Body of pancreas (tissue), 4 donors: Measurements from ENCODE around the gene ATP1A1. TPM values are rescaled to one million over a fixed set of nuclear protein-coding genes. Genes with fewer than 3 reads are reported as not detected.
A peak's percentile ranks its signal among the peaks of the same experiment; 100 is the strongest.

Experiments
- ATAC-seq: fragments of 150-250 bp; one replicate; pipeline ENCODE4 v1.9.1; 2016
- DNase-seq, 4 donors: peaks; one replicate each; pipeline ENCODE4 v3.0.0-alpha.2; 2019
- H3K27ac ChIP-seq, 4 donors: fragments of 200-600 bp; sonication (generic); 1 replicate in 3 of 4; 2 replicates in 1 of 4; pipeline versions ENCODE4 v1.5.1 to v1.6.1; 2016 to 2019; ENCODE audit warnings: mild to moderate bottlenecking in 1 of 4, mixed read lengths in 1 of 4, moderate library complexity in 1 of 4
- H3K27me3 ChIP-seq, 2 donors: fragments of 200-600 bp; sonication (generic); one replicate each; pipeline ENCODE4 v1.6.0; 2016; ENCODE audit warnings: mild to moderate bottlenecking in 1 of 2
- H3K36me3 ChIP-seq, 2 donors: fragments of 200-600 bp; sonication (generic); replicated peaks in 1 of 2; 2 replicates each; pipeline ENCODE4 v1.5.1; 2016; ENCODE audit warnings: low read depth in 2 of 2; ENCODE audit not compliant: insufficient read depth in 1 of 2
- H3K4me1 ChIP-seq: fragments of 200-600 bp; sonication (generic); one replicate; pipeline ENCODE4 v1.6.0; 2016
- H3K4me3 ChIP-seq, 2 donors: fragments of 200-600 bp; sonication (generic); 1 replicate in 1 of 2; 2 replicates in 1 of 2; pipeline ENCODE4 v1.5.1; 2016 to 2019
- H3K9me3 ChIP-seq, 3 donors: fragments of 200-600 bp; sonication (generic); 1 replicate in 2 of 3; 2 replicates in 1 of 3; pipeline ENCODE4 v1.5.1; 2016
- POLR2A ChIP-seq, 3 donors: fragments of 450-650 bp; IDR thresholded peaks; one replicate each; pipeline ENCODE4 v1.6.1; 2016; ENCODE audit warnings: antibody characterized with exemption in 3 of 3, mild to moderate bottlenecking in 2 of 3
- WGBS, 2 donors: methylation state at CpG; one replicate each; pipeline ENCODE4 v1.1.5; 2017; 5-methylcytosine and 5-hydroxymethylcytosine counted together
- intact Hi-C: fragments of 100-400 bp; cut with DNase I; formaldehyde crosslinking; loops from one replicate; pipeline ENCODE4 v1.15.1; 2023
- total RNA-seq, 2 donors: library from RNA; depleted of rRNA; stranded (reverse); fragments of >200 nt; gene quantifications; one replicate each; pipeline ENCODE4 v1.1.0, GENCODE V29; 2016
- TF ChIP-seq, protein P1 (sequence below), 7 experiments: fragments of 450-650 bp in 4 of 7; fragments of 200-600 bp in 3 of 7; sonication (generic) in 3 of 7; IDR thresholded peaks; one replicate each; pipeline ENCODE4 v1.5.1; 2016 to 2019; ENCODE audit warnings: antibody characterized with exemption in 7 of 7

ATP1A1 gene
- total RNA-seq, 2 donors from 2014 or later, result 423 to 593 TPM

DNA sequence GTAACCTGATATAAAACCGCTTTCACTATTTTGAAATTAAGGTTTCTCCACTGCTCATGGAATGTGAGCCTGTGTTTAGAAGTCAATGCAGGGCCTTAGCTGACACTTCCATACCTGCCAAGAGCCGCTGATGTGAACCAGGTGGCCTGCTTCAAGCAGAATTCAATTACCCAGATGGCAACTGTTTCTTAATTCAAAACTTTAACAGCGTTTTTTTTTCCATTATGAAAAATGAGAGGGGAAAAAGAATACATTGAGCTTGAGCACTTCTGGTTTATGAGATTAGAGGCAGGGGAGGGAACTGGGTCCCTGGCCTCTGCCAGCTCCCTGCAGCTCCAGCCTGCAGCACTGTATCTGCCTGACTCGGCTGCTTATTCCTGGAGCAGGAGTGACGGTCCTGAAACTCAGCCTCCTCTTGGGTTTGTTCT, 7.7 kb upstream of the ATP1A1 start:
- no peak for TF ChIP-seq POLR2A (IDR thresholded peaks at IDR 0.05)
- TF ChIP-seq, protein P1, sequence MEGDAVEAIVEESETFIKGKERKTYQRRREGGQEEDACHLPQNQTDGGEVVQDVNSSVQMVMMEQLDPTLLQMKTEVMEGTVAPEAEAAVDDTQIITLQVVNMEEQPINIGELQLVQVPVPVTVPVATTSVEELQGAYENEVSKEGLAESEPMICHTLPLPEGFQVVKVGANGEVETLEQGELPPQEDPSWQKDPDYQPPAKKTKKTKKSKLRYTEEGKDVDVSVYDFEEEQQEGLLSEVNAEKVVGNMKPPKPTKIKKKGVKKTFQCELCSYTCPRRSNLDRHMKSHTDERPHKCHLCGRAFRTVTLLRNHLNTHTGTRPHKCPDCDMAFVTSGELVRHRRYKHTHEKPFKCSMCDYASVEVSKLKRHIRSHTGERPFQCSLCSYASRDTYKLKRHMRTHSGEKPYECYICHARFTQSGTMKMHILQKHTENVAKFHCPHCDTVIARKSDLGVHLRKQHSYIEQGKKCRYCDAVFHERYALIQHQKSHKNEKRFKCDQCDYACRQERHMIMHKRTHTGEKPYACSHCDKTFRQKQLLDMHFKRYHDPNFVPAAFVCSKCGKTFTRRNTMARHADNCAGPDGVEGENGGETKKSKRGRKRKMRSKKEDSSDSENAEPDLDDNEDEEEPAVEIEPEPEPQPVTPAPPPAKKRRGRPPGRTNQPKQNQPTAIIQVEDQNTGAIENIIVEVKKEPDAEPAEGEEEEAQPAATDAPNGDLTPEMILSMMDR (IDR thresholded peaks at IDR 0.05), result no peak
- intact Hi-C loops, result loop anchor here (10.0 kb wide), 1 partner anchor 119 kb away; no protein-coding TSS in a partner anchor
- Histone ChIP-seq H3K9me3 (no peaks in the 10 kb centered on the region), H3K4me1 (peaks cover 15% of the 10 kb centered on the region), H3K4me3 (no peak overlapping the region), H3K27ac (peak overlapping the region in 3 of 4 donors; percentile 39 to 54 (median 39)), H3K36me3 (no peaks in the 10 kb centered on the region), H3K27me3 (no peaks in the 10 kb centered on the region)
- ATAC-seq (no peak), DNase-seq (no peak)
- 43 to 52% methylated on average over 5 of the region's 5 CpGs for WGBS, 2 donors

DNA sequence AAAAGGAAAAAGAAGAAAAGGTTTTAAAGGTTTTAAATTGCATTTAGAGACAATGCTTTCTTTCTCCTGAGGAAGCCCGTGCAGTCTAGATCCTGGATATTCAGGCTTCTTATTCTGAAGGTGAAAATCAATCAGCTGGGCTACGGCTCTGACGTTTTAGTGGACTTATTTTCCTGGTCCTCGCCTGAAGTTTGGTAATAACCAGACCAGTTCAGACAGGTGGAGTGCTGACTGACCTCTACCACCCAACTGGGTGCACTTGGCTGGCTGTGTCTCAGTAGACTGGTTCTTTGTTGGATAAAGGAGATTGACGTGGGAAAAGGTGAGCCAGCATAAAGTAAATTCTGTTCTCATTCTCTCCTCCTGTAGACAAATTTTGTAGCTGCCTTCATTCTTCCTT, 7.2 kb upstream of the ATP1A1 start:
- Histone ChIP-seq H3K9me3 (no peaks in the 10 kb centered on the region), H3K36me3 (no peaks in the 10 kb centered on the region), H3K27me3 (no peaks in the 10 kb centered on the region), H3K4me3 (no peak overlapping the region), H3K4me1 (peaks cover 14% of the 10 kb centered on the region), H3K27ac (peak overlapping the region in 3 of 4 donors; percentile 39 to 54 (median 39))
- TF ChIP-seq POLR2A (IDR thresholded peaks at IDR 0.05), result no peak
- TF ChIP-seq, protein P1 (IDR thresholded peaks at IDR 0.05), result no peak
- WGBS, 2 donors, result 43 to 47% methylated on average over 5 of the region's 5 CpGs
- DNase-seq, result peak in 3 of 4 donors; percentile 21 to 46 (median 38)
- ATAC-seq, result peak; percentile 46
- intact Hi-C loops, result loop anchor here (10.0 kb wide), 1 partner anchor 119 kb away; no protein-coding TSS in a partner anchor

DNA sequence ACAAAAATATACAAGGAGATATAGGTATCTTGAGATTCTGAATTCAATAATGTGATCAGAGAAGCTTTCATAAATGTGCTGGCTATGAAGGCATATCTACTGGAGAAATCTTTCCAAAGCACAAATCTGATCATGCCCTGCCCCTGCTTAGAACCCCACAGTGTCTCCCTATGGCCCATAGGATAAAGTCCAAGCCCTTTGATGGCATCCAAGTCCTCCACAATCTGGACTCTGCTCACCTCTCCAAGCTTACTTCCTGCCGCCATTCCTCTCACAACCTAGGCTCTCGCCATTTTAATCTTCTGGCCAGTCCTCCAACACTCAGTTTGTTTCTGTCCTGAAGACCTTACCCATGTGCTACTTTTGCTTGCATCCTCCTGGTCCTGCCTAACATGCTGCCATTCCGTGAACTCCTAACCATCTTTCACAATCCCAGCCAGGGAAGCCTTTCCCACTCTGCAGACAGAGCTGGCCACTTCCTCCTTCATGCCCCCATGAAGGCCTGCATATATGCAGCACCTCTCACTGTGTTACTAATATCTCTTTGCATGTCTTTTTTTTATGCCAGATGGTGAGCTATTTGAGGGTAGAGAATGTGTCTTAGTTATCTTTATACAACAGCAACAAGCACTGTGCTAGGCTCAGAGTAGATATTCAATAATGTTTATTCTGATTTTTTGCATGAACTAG, 5.6 kb upstream of the ATP1A1 start:
- WGBS, 2 donors, result 82 to 91% methylated on average over 3 of the region's 3 CpGs
- TF ChIP-seq POLR2A (IDR thresholded peaks at IDR 0.05), result no peak
- TF ChIP-seq, protein P1 (IDR thresholded peaks at IDR 0.05), result no peak
- no peaks in the 10 kb centered on the region for H3K27me3 ChIP-seq
- no peaks in the 10 kb centered on the region for H3K9me3 ChIP-seq
- no peak overlapping the region for H3K4me3 ChIP-seq
- no peak overlapping the region for H3K27ac ChIP-seq
- no peaks in the 10 kb centered on the region for H3K36me3 ChIP-seq
- no peak for ATAC-seq
- intact Hi-C loops, result loop anchor here (10.0 kb wide), 1 partner anchor 117 kb away; no protein-coding TSS in a partner anchor
- DNase-seq, result no peak
- peaks cover 23% of the 10 kb centered on the region for H3K4me1 ChIP-seq

DNA sequence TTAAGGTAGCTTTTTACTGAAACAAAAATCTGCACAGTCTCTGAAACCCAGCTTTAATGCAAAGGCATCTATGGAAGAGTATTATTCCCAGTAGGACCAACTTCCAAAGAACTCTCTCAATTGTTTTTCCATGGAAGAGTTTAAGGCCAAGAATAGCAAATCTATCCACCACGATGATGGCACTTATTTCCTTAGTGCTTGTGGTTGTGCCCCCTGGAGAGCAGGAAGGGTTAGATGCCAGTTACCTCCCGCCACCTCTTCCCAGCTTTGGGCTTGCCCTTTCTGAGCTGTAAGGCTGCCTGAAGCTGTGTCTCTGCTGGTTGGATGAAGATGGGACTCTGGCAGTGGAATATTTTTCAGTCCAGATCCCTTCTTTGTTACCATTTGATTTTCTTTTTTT, 4.8 kb upstream of the ATP1A1 start:
- TF ChIP-seq POLR2A (IDR thresholded peaks at IDR 0.05), result no peak
- TF ChIP-seq, protein P1 (IDR thresholded peaks at IDR 0.05), result no peak
- Histone ChIP-seq H3K4me1 (peaks cover 26% of the 10 kb centered on the region), H3K36me3 (no peaks in the 10 kb centered on the region), H3K27me3 (no peaks in the 10 kb centered on the region), H3K9me3 (no peaks in the 10 kb centered on the region), H3K27ac (no peak overlapping the region), H3K4me3 (no peak overlapping the region)
- intact Hi-C loops, result loop anchor here (10.0 kb wide), 1 partner anchor 117 kb away; no protein-coding TSS in a partner anchor
- ATAC-seq, result no peak
- 68 to 72% methylated on average over 2 of the region's 2 CpGs for WGBS, 2 donors
- no peak for DNase-seq
